ENCODE measurements around the gene SEPSECS.
"Not testable (repeated sequence)": the region's sequence is repeated elsewhere in the genome, so short reads cannot be mapped to it uniquely, and the experiment has no call there.

SEPSECS gene

GRCh38 chr4:25085671-25086070, 74.6 kb downstream of the SEPSECS start:
- peak in 3 of 51 donors; percentile 2 to 11 (median 10) for DNase-seq

- DNase-seq, result not testable (repeated sequence)
Observed at GRCh38 chr4:25083441-25083840, 76.8 kb downstream of the SEPSECS start.

- DNase-seq, result no peak
Observed at GRCh38 chr4:25081866-25082471, 78.3 kb downstream of the SEPSECS start.

- no peak for DNase-seq
Observed at GRCh38 chr4:25080571-25080970, 79.7 kb downstream of the SEPSECS start.

- DNase-seq, result no peak
Observed at GRCh38 chr4:25078523-25078922, 81.7 kb downstream of the SEPSECS start.

- DNase-seq, result no peak
Observed at GRCh38 chr4:25076625-25077398, 83.4 kb downstream of the SEPSECS start.

- no peak for DNase-seq
Observed at GRCh38 chr4:25075851-25076250, 84.4 kb downstream of the SEPSECS start.

- DNase-seq, result no peak
Observed at GRCh38 chr4:25075129-25075528, 85.1 kb downstream of the SEPSECS start.

- no peak for DNase-seq
Observed at GRCh38 chr4:25070545-25070944, 89.7 kb downstream of the SEPSECS start.
